NCI-H524 (cell line): ENCODE measurements around the gene JPH2.

Experiments used
- DNase-seq, 2 experiments: peaks; one replicate each; lab custom pipeline; 2025; lab: John Stamatoyannopoulos, UW

JPH2 gene

GRCh38 chr20:44125332-44126127 lies 61.5 kb downstream of the JPH2 start:
- no peak for DNase-seq

DNA sequence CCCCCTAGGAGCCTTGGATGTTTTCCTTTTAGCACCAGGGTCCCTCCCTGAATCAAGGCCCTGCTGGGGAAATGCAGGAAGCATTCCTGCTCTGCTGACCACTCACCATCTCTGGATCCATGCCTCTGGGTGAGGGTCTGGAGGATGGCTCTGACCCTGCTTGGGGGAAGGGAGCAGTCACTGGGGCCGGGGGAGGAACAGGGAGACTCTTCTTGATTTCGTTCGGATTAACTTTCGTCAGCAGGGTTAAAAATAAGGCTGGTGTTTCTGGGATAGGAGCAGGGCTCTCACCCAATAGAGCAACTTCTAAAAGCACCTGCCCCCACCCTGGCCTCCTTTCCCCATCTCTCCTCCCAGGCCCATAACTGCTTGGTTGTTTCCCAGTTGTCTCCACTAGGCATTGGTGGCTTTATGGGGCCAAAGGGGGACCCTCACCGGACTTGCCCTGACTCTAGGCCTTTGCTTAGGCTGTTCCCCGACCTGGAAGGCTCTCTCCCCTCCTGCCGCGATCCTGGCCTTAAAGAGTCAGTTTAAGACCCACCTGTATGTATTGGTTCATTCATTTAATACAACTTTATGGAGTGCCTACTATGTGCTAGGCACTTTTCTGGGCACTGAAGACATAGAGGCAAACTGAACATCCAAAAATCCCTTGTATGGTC lies 63.0 kb downstream of the JPH2 start:
- DNase-seq = no peak

GRCh38 chr20:44123251-44123650 lies 63.7 kb downstream of the JPH2 start:
- DNase-seq = no peak

- DNase-seq = no peak
These were observed 66.1 kb downstream of the JPH2 start for GRCh38 chr20:44120676-44121425.

GRCh38 chr20:44118185-44119033 lies 68.6 kb downstream of the JPH2 start:
- DNase-seq = no peak

DNA sequence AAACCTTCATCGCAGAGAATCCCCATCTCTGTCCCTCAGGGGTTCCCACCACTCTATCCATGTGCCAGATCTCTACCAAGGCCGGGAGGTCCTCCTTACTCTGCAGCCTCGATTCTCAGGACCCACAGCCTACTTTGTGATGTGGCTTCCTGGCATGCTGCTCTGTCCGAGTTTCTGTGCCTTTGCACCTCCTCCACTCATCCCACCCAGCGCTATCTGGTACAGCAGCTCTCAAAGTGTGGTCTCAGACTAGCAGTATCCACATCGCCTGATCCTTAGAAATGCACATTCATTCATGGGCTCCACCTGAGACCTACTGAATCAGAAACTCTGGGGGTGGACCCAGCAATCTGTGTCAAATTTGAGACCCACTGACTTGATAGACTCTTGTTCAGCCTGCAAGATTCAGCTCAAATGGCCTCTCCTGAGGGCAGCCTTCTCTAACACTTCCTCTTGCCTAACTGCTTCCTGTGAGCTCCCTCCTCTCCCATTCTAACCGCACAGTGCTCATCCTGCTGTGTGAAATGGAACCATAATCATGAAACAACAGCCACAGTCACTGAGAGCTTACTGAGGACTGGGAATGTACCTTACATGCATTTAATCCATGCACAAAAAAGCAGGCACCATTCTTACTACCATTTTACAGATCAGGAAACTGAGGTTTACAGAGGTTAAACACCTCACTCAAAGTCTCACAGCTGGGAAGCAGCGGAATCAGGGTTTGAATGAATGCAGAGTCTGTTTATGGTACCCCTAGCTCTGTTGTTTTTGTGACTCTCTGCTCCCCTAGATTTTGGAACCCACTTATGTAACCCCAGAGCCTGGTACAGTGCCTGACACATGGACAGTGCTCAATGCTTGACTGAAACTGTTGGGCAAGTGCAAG lies 69.4 kb downstream of the JPH2 start:
- DNase-seq = no peak

DNA sequence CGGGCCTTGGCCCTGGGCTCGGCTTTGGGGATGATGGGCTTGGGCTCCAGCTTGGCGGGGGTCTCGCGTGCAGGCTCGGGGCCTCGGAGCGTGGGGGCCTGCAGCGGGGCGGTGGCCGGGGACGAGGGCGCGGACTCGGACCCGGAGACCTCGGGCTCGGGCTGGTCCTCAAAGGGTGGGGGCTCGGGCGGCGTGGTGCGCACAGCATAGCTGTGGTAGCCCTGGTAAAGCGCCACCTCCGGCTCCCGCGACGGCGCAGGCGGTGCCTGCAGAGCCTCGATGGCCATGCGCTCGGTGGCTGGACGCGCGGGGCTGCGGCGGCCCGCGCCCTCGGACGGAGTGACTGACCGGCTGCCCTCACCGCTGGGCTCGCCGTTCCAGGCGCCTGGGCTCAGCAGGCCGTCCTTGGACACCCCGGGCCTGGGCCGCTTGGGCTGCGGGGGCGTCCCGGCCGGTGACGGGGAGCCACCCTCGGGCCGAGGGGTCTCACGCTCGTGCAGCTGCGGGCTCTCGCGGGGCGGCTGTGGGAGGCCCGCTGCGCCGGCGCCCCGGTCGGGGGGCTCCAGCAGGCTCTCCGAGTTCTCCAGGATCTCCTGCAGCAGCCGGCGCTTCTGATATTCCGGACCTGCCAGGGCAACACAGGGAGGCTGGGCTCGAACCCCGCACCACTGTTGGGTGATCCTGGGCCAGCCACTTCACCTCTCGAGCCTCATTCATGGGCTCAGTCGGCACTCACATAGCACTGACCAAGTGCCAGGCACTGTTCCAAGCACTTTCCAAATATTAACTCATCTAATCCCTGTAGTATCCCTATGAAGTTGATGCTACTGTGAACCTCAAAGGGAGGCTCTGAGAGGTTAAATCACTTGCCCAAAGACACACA lies 71.0 kb downstream of the JPH2 start:
- no peak for DNase-seq

DNA sequence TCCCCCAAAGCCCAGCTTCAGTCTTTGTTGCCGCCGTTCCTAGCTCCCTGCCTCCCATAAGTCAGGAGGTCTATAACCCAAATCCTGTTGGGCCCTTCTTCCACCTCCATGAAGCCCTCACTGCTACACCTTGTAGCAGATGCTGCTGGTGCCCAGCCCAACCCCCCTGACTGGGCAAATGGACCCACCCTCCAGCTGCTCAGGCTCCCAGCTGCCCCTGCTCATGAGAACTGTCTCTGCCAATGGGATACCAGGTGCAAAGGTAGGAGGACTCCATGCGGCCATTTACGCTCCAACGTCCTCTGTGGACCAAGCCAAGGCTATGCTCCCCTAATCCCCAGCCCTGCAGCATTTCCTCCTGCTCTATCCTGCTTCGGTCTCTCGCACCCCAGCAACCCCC lies 71.8 kb downstream of the JPH2 start:
- DNase-seq = no peak

- no peak for DNase-seq
These were observed 73.2 kb downstream of the JPH2 start for GRCh38 chr20:44113618-44114376.

GRCh38 chr20:44112889-44113617 lies 73.9 kb downstream of the JPH2 start:
- no peak for DNase-seq

DNA sequence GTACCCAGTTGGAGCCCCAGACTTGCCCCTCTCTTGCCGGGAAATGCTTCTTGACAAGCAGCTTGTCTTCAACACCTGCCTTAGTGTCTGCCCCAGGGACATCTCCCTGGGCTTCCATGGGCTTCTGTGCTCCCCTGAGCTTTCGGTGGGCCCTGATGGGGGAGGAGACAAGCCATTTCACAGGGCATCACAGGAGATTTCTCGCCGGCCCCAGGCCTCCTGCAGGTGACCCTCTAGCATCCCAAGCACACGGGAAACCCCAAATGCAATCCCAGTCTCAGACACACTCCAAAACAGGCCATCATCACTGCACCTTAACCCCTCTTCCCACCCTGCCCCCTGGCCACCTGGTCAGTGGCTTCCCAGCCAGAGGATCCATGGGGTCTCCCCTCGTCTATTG lies 74.5 kb downstream of the JPH2 start:
- DNase-seq = no peak

- no peak for DNase-seq
These were observed 75.2 kb downstream of the JPH2 start for GRCh38 chr20:44111712-44112335.

GRCh38 chr20:44110816-44111568 lies 76.0 kb downstream of the JPH2 start:
- DNase-seq = no peak

DNA sequence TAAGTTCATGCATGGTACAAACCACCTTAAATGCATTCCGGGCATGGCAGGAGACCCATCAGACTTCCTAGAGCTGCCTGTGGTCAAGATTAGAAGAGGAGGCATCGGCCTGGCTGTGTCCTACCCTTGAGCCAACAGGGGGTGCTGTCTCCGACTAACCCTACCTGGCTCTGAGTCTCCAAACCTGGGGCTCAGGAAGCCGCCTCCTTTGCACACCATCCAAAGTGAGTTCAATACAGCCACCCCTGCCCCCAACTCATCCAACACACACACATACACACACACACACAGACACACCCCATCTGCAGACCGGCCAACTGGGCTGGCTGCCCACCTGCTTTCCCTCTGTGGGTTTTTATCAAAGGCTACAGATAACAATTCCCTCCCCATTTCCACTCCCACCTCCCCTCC lies 77.0 kb downstream of the JPH2 start:
- DNase-seq = no peak

- no peak for DNase-seq
These were observed 80.4 kb downstream of the JPH2 start for GRCh38 chr20:44106615-44107014.

- DNase-seq = peak in 1 of 2 experiments; percentile 28
These were observed 82.0 kb downstream of the JPH2 start for GRCh38 chr20:44104798-44105517.

GRCh38 chr20:44102582-44102981 lies 84.4 kb downstream of the JPH2 start:
- DNase-seq = no peak
